ELR (cell line): ENCODE measurements around the gene CGRRF1.

Source experiments
- DNase-seq: peaks from one replicate; pipeline ENCODE4 v3.0.0-alpha.2; 2015; ENCODE audit warnings: low read depth

Gene CGRRF1

GRCh38 chr14:54548491-54548890 lies 38.8 kb downstream of the CGRRF1 start:
- DNase-seq: no peak

DNA sequence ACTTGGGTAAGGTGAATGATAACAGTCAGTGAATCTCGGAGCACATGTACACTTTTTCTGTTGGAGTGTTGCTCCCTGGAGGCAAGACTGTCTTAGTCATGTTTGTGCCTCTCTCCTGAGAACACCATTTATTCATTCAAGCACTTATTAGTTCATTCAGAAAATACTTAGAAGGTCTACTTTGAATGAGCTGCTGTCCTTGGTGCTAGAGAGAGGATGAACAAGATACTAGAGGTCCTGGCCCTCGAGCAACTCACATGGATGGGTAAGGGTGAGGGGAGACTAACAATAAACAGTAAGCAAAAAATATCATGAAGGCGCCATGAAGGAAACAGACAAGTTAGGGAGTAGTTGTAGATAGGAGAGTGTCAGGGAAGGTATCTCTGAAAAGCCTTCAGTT lies 40.2 kb downstream of the CGRRF1 start:
- DNase-seq: peak; percentile 23

GRCh38 chr14:54550514-54550913 lies 40.8 kb downstream of the CGRRF1 start:
- no peak for DNase-seq

- no peak for DNase-seq
Observed at GRCh38 chr14:54554401-54554800, 44.7 kb downstream of the CGRRF1 start.

DNA sequence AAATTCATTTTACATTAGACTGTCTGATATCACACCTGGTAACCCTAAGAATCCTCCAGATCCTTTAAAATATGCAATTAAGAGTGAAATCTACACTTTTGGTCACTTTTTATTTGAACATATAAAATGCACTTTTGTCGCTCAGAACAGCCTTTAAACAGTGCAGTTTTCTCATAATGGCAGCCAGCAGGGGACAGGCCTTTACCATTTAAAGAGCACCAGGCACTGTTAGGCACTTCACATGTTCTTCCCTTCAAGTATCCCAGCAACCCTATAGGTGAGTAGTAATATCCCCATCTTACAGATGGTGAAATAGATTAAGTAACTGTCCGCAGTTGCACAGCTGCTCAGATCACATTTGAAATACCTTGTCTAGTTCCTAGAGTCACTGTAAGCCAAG lies 45.9 kb downstream of the CGRRF1 start:
- DNase-seq: peak; percentile 24

DNA sequence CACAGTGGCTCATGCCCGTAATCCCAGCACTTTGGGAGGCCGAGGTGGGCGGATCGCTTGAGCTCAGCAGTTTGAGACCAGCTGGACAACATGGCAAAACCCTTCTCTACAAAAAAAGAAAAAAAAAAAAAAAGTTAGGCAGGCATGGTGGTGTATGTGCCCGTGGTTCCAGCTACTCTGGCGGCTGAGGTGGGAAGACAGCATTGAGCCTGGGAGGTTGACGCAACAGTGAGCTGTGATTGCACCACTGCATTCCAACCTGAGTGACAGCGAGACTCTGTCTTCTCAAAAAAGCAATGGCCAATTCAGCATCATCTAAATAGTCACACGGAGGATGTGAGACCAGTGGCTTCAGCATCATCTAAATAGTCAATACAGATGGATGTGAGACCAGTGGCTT lies 46.8 kb downstream of the CGRRF1 start:
- no peak for DNase-seq

GRCh38 chr14:54562334-54562733 lies 52.6 kb downstream of the CGRRF1 start:
- peak; percentile 44 for DNase-seq

DNA sequence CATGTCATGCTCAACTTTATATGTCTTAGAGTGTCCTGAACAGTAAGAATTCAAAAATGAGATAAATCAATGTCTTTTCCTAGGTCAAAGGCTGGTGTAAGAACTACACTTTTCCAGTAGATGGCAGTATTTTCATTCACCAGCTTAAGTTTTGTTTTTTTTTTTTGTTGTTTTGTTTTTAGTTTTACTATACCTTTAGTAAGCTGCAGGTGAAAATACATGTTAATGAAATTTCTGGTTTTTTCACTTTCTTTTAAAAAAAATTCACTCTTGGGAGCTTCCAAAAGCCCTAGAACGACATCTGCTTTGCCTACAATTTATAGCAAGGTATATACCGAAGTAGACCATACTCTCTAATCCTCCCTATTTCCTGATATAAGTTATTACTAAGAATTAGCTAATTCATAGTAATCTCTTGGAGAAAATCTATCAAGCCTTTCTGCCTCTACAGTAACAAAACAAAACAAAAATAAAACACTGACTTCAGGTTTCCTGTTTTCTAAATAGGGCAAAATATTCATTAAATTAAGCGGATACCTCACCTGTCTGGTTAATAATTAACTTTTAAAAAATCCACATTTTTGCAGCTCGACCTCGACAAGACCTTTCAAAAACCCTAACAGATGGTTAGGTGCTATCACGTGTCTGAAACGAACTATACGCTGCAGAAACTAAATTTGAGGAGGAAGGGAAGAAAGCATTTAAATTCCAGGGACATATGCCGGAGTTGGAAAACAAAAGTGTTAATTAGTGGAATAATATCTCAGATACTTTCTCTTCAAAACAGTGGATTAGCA lies 54.6 kb downstream of the CGRRF1 start:
- peak; percentile 76 for DNase-seq

GRCh38 chr14:54564868-54565784 lies 55.4 kb downstream of the CGRRF1 start:
- peak; percentile 80 for DNase-seq

DNA sequence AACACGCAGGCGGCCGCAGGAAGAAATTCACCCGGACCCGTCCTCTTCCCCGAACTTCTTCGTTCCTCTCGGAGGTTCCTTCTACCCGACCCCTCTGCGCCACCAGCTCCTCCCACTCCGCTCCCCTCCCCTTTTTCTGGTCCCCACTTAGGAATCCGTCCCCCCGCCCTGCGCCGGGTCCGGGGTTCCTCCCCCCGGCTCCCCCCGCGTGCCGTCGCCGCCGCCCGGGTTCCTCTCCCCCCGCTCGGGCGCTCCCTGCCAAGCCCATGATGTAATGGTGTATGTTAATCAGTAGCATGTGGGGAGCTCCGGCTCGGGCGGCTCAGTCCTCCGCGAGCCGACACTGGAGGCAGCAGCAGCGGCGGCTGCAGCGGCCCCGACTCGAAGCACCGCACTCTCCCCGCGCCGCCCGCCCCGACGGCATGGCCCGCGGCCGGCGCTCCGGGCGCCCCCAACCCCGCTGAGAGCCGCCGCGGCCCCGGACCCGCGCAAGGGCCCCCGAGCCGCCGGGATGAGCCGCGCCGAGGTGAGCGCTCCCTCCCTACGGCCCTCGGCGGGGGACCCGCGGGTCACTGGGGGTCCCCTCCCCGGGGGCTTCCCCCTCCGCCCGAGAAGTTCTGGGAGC lies 56.2 kb downstream of the CGRRF1 start:
- peak; percentile 92 for DNase-seq

DNA sequence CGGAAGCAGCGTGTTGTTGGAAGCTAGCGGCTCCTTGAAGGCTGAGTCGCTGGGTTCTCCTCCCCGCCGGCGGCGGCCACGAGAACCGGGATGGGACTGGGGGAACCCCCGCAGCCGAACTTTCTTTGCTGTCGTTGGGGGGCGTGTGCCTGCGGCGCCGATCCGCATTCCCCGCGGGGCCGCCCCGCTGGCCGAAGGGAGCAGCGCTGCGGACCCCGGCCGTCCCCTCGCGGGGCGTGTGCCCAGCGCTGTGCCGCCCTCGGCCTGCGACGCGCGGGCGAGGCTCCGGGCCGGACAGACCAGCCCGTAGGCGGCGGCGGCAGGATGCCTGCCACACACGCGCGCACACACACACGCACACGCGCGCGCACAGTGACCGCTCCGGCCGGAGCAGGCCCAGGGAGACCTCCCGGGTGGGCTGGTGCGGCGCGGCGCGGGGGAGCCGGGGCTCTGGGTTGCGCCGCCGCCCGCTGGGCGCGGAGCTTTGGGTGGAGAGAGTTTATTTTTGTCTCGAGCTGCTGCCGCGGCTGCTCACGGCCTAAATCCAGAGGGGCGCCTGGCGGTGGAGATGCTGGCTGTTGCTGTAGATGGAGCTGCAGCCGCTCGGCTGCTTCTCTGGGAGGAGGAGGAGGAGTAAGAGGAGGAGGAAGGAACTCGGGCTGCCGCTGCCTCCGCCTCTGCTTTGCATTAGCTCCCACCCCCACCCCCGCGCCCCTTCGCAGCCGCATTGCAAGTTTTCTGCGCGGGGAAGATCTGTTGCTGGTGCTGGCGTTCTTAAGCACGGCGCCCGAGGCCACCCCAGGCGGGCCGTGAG lies 56.9 kb downstream of the CGRRF1 start, which contains the start of gene SAMD4A:
Gene SAMD4A (plus strand): TSS at position 719 of the 814 bp plus-strand sequence. CDS start 789 bp downstream, outside the sequence.
- DNase-seq: peak; percentile 88

- peak; percentile 57 for DNase-seq
Observed at GRCh38 chr14:54567224-54567638, 57.5 kb downstream of the CGRRF1 start.

DNA sequence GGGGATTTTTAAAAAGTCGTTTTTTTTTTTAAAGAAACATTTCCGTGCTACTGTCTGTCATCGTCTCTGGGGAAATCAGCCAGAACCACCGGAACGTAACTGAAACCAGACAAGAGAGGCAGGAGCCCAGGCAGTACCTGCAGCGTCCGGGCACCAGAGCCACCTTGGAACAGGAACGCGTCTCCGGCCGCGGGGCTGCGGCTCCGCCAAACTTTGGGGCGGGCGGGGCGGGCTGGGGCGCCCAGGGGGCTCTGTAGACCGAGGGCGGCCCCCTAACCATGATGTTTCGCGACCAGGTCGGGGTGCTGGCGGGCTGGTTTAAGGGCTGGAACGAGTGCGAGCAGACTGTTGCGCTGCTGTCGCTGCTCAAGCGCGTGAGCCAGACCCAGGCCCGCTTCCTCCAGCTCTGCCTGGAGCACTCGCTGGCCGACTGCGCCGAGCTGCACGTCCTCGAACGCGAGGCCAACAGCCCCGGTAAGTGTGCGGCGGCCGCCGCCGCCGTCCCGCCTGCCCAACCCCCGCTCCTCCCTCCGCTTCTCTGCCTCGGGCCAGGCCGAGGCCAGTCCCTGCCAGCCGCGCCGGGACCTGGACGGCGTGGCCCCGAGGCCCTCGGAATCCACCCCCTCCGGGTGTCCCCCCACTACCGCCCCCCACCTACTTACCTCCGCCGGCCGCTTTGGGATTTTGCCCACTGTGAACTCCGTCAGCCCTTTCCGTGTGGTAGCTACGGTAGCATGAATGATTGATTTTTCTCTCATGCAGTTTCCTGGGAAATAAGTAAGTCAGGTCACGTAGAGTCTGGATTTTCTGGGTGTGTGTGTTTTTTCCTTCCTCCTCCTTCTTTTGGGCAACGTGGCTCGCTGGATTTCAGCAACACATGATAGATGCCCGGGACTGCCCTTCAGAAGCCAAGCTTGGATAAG lies 58.2 kb downstream of the CGRRF1 start:
- DNase-seq: peak; percentile 57

- peak; percentile 74 for DNase-seq
Observed at GRCh38 chr14:54568821-54569595, 59.3 kb downstream of the CGRRF1 start.

- peak; percentile 66 for DNase-seq
Observed at GRCh38 chr14:54570047-54570446, 60.3 kb downstream of the CGRRF1 start.

- DNase-seq: peak; percentile 96
Observed at GRCh38 chr14:54570631-54571415, 61.1 kb downstream of the CGRRF1 start.

- DNase-seq: peak; percentile 70
Observed at GRCh38 chr14:54572316-54572715, 62.6 kb downstream of the CGRRF1 start.

- DNase-seq: peak; percentile 21
Observed at GRCh38 chr14:54574528-54574927, 64.8 kb downstream of the CGRRF1 start.

- no peak for DNase-seq
Observed at GRCh38 chr14:54577494-54577893, 67.8 kb downstream of the CGRRF1 start.
